Caco-2 (cell line): ENCODE data around the gene TRPV5. TPM values are rescaled to one million over a fixed set of nuclear protein-coding genes. Genes with fewer than 3 reads are reported as not detected.

Experiments
- BruUV-seq: library from RNA; stranded (reverse); fragments of 400-500 nt; replicated peaks from 2 replicates; lab custom pipeline; 2021; lab: Mats Ljungman, UMichigan
- CTCF ChIA-PET: fragments of 300-600 bp; sonication (Branson Sonifier 250); formaldehyde crosslinking; loops from one replicate; lab custom pipeline; 2022; ENCODE audit warnings: antibody characterized with exemption; lab: Charles Lee
- POLR2A ChIA-PET: fragments of 300-600 bp; sonication (Branson Sonifier 250); formaldehyde crosslinking; loops from one replicate; lab custom pipeline; 2022; ENCODE audit warnings: antibody characterized with exemption; lab: Charles Lee
- DNase-seq, 2 experiments: peaks; one replicate each; pipeline versions ENCODE4 v3.0.0 to v3.0.0-alpha.2; 2020 to 2022
- H3K27me3 ChIP-seq: replicated peaks from 2 replicates; pipeline ENCODE4 v1.6.0; 2011; ENCODE audit warnings: low read length; ENCODE audit not compliant: control insufficient read depth, insufficient read depth
- H3K36me3 ChIP-seq: 2 replicates; pipeline ENCODE4 v1.5.1; 2011; ENCODE audit warnings: low read length; ENCODE audit not compliant: control insufficient read depth, insufficient read depth
- H3K4me1 ChIP-seq: fragments of 250-450 bp; sonication (Bioruptor Pico); 2 replicates; pipeline ENCODE4 v1.5.1; 2020; ENCODE audit warnings: mild to moderate bottlenecking
- H3K4me3 ChIP-seq: 2 replicates; pipeline ENCODE4 v1.5.1; 2011; ENCODE audit warnings: low read depth, mild to moderate bottlenecking, control low read depth, low read length
- H3K9me3 ChIP-seq: fragments of 250-450 bp; sonication (Bioruptor Pico); 2 replicates; pipeline ENCODE4 v1.5.1; 2020; ENCODE audit warnings: mild to moderate bottlenecking, moderate library complexity
- H3K27ac Mint-ChIP-seq: one replicate; pipeline ENCODE4 v1.8.0; 2022; ENCODE audit warnings: mixed read lengths; ENCODE audit not compliant: unreplicated experiment
- H3K27me3 Mint-ChIP-seq: one replicate; pipeline ENCODE4 v1.8.0; 2022; ENCODE audit warnings: mixed read lengths; ENCODE audit not compliant: insufficient read depth, unreplicated experiment
- H3K36me3 Mint-ChIP-seq: one replicate; pipeline ENCODE4 v1.8.0; 2022; ENCODE audit warnings: mild to moderate bottlenecking, mixed read lengths; ENCODE audit not compliant: insufficient read depth, unreplicated experiment
- H3K4me1 Mint-ChIP-seq: one replicate; pipeline ENCODE4 v1.8.0; 2022; ENCODE audit warnings: low read depth, mixed read lengths; ENCODE audit not compliant: unreplicated experiment
- H3K4me3 Mint-ChIP-seq: one replicate; pipeline ENCODE4 v1.8.0; 2022; ENCODE audit warnings: mild to moderate bottlenecking, moderate library complexity, mixed read lengths; ENCODE audit not compliant: unreplicated experiment
- H3K9me3 Mint-ChIP-seq: one replicate; pipeline ENCODE4 v1.8.0; 2022; ENCODE audit warnings: mixed read lengths; ENCODE audit not compliant: unreplicated experiment
- intact Hi-C: fragments of 100-400 bp; cut with micrococcal nuclease; formaldehyde crosslinking; loops from one replicate; pipeline ENCODE4 v1.10.0; 2022; ENCODE audit not compliant: unreplicated experiment
- total RNA-seq: library from RNA; stranded (reverse); gene quantifications from 2 replicates; pipeline ENCODE4 v1.2.3, GENCODE V29; 2022
- TF ChIP-seq, protein P1 (sequence below), 2 experiments: fragments of 200-600 bp in 1 of 2; IDR thresholded peaks; 1 replicate in 1 of 2; 2 replicates in 1 of 2; pipeline versions ENCODE4 v1.5.1 to v1.8.0; 2011 to 2022; ENCODE audit warnings: antibody characterized with exemption in 1 of 2, control low read depth in 1 of 2, inconsistent platforms in 1 of 2, low read depth in 1 of 2, low read length in 1 of 2, mild to moderate bottlenecking in 1 of 2, moderate library complexity in 1 of 2; ENCODE audit not compliant: insufficient read depth in 1 of 2, severe bottlenecking in 1 of 2, unreplicated experiment in 1 of 2

The TRPV5 gene
- total RNA-seq, 1 experiment from 2014 or later: not detected

DNA sequence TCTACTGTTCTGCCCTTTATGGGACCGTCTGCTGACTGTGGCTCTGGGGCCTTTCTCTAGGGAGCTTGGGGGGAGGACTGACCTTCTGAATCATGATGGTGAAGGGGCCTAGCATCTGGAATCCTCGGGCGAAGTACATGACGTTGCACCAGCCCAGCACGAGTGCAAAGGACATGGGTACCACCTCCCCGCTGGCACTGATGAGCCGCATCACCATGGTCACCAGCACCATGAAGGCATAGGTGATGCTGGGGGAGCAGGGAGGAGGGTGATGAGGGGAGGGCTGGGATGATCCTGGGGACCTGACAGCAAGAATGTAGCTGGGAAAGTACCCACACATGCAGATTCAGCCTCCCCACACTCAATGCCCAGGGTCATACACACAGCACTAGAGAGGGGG is 59.1 kb downstream of the TRPV5 start:
- TF ChIP-seq, protein P1, sequence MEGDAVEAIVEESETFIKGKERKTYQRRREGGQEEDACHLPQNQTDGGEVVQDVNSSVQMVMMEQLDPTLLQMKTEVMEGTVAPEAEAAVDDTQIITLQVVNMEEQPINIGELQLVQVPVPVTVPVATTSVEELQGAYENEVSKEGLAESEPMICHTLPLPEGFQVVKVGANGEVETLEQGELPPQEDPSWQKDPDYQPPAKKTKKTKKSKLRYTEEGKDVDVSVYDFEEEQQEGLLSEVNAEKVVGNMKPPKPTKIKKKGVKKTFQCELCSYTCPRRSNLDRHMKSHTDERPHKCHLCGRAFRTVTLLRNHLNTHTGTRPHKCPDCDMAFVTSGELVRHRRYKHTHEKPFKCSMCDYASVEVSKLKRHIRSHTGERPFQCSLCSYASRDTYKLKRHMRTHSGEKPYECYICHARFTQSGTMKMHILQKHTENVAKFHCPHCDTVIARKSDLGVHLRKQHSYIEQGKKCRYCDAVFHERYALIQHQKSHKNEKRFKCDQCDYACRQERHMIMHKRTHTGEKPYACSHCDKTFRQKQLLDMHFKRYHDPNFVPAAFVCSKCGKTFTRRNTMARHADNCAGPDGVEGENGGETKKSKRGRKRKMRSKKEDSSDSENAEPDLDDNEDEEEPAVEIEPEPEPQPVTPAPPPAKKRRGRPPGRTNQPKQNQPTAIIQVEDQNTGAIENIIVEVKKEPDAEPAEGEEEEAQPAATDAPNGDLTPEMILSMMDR (IDR thresholded peaks at IDR 0.05; ENCODE audit: insufficient read depth in 1 of 2, low read depth in 1 of 2, low read length in 1 of 2, severe bottlenecking in 1 of 2, unreplicated experiment in 1 of 2): no peak

DNA sequence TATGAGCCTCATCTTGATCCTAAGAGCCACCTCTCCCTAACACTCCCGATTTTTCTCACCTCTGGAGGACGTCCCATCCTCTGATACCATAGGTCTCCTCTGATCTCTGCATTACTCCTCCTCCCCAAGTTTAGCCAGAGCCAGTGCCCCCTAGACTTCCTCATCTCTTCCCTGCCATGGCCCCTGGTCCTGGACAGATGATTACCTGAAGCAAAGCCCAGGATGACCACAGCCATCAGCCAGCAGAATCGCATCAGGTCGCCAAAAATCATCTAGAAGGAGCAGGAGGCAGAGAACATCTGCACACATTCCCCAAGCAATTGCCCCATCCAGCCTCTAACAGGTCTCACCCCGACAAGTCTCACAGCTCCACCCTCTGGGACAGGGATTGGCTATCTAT is 59.7 kb downstream of the TRPV5 start:
- Histone ChIP-seq H3K36me3 (no peaks in the 10 kb centered on the region), H3K9me3 (no peaks in the 10 kb centered on the region), H3K4me3 (no peak overlapping the region), H3K27me3 (no peaks in the 10 kb centered on the region), H3K4me1 (no peaks in the 10 kb centered on the region)
- no peaks in the 10 kb centered on the region for H3K27me3 Mint-ChIP-seq
- DNase-seq: peak in 1 of 2 experiments; percentile 22
- intact Hi-C loops: loop anchor here (1.0 kb wide), 1 partner anchor 128 kb away; no protein-coding TSS in a partner anchor
- H3K27ac Mint-ChIP-seq: no peak overlapping the region
- no peaks in the 10 kb centered on the region for H3K9me3 Mint-ChIP-seq
- H3K4me1 Mint-ChIP-seq: no peaks in the 10 kb centered on the region
- TF ChIP-seq, protein P1 (IDR thresholded peaks at IDR 0.05; ENCODE audit: insufficient read depth in 1 of 2, low read depth in 1 of 2, low read length in 1 of 2, severe bottlenecking in 1 of 2, unreplicated experiment in 1 of 2): no peak
- no peaks in the 10 kb centered on the region for H3K36me3 Mint-ChIP-seq
- no peak overlapping the region for H3K4me3 Mint-ChIP-seq
- CTCF ChIA-PET: interaction anchor here (1.1 to 3.1 kb wide), 4 partner anchors 36 to 341 kb away, joined by 3 to 19 read pairs (median 11); no protein-coding TSS in a partner anchor
- POLR2A ChIA-PET: no interaction called here
- BruUV-seq: no TSS peak

More for the DNA sequence above, 59.1 kb downstream of the TRPV5 start:
- Histone ChIP-seq H3K4me3 (no peak overlapping the region), H3K4me1 (no peaks in the 10 kb centered on the region), H3K9me3 (no peaks in the 10 kb centered on the region), H3K36me3 (no peaks in the 10 kb centered on the region), H3K27me3 (no peaks in the 10 kb centered on the region)
- no peak overlapping the region for H3K27ac Mint-ChIP-seq
- intact Hi-C loops: no loop called here
- no TSS peak for BruUV-seq
- H3K4me3 Mint-ChIP-seq: no peak overlapping the region
- no peaks in the 10 kb centered on the region for H3K36me3 Mint-ChIP-seq
- POLR2A ChIA-PET: no interaction called here
- no peaks in the 10 kb centered on the region for H3K4me1 Mint-ChIP-seq
- no peaks in the 10 kb centered on the region for H3K9me3 Mint-ChIP-seq
- DNase-seq: peak in 1 of 2 experiments; percentile 32
- no peaks in the 10 kb centered on the region for H3K27me3 Mint-ChIP-seq
- CTCF ChIA-PET: interaction anchor here (3.1 kb wide), 1 partner anchor 129 kb away, joined by 16 read pairs; no protein-coding TSS in a partner anchor

DNA sequence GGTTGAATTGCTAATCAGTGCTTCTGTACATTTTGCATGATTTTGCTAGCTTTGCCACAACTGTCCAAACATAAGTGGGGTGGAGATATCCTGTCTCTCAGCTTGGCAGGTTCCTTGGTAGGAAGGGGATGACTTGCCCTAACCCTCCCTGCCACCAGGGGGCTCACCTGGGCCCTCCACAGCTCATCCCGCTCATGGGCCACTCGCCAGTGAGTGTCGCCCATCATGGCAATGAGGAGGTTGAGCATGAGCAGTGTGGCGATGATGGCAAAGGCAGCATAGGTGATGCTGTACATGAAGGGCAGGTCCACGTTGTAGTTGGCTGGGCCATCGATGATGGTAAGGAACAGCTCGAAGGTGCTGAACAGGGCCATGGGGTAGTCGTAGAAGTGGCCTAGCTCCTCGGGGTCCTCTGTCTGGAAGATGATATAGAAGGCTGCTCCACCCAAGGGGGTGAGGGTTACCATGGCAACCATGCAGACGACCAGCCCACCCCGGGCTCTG is 60.2 kb downstream of the TRPV5 start:
- no peaks in the 10 kb centered on the region for H3K27me3 Mint-ChIP-seq
- H3K4me3 Mint-ChIP-seq: no peak overlapping the region
- no peaks in the 10 kb centered on the region for H3K36me3 Mint-ChIP-seq
- Histone ChIP-seq H3K36me3 (no peaks in the 10 kb centered on the region), H3K27me3 (no peaks in the 10 kb centered on the region), H3K4me3 (no peak overlapping the region), H3K4me1 (no peaks in the 10 kb centered on the region), H3K9me3 (no peaks in the 10 kb centered on the region)
- BruUV-seq: no TSS peak
- H3K27ac Mint-ChIP-seq: no peak overlapping the region
- no peaks in the 10 kb centered on the region for H3K4me1 Mint-ChIP-seq
- intact Hi-C loops: loop anchor here (1.0 kb wide), 1 partner anchor 129 kb away; no protein-coding TSS in a partner anchor
- DNase-seq: peak; percentile 44 to 60
- TF ChIP-seq, protein P1 (IDR thresholded peaks at IDR 0.05; ENCODE audit: insufficient read depth in 1 of 2, low read depth in 1 of 2, low read length in 1 of 2, severe bottlenecking in 1 of 2, unreplicated experiment in 1 of 2): peak; percentile 59 to 64
- no peaks in the 10 kb centered on the region for H3K9me3 Mint-ChIP-seq
- ChIA-PET CTCF (interaction anchor here (0.7 to 3.1 kb wide), 11 partner anchors 12 to 342 kb away, joined by 3 to 19 read pairs (median 3); partner anchors contain the start of genes EPHB6 and TRPV6), POLR2A (no interaction called here)
